RWPE1 (cell line): ENCODE results near the gene NME5.

Experiments
- CTCF ChIA-PET: fragments of 350-600 bp; sonication (Branson Sonifier 250); formaldehyde crosslinking; extraction: SDS; loops from one replicate; lab custom pipeline; 2021; lab: Yijun Ruan, JAX
- POLR2A ChIA-PET: fragments of 400-600 bp; formaldehyde crosslinking; extraction: SDS; loops from one replicate; lab custom pipeline; 2020; ENCODE audit warnings: antibody characterized with exemption; ENCODE audit not compliant: low non-redundant PET; lab: Yijun Ruan, JAX
- DNase-seq: peaks from one replicate; pipeline ENCODE4 v3.0.0; 2012; ENCODE audit warnings: low spot score
- H3K27ac ChIP-seq: fragments of 450-650 bp; 2 replicates; pipeline ENCODE4 v1.5.1; 2017
- CTCF ChIP-seq: fragments of 450-650 bp; conservative IDR thresholded peaks from 2 replicates; pipeline ENCODE4 v1.5.1; 2017; ENCODE audit warnings: low read depth, mild to moderate bottlenecking

NME5 gene

GRCh38 chr5:138105709-138106108 is 33.5 kb downstream of the NME5 start:
- ChIA-PET POLR2A (interaction anchor here (0.6 kb wide), 1 partner anchor 79 kb away, joined by 11 read pairs; no protein-coding TSS in a partner anchor), CTCF (no interaction called here)
- no peak for DNase-seq
- no peak for TF ChIP-seq CTCF
- no peak overlapping the region for H3K27ac ChIP-seq

GRCh38 chr5:138103319-138103637 is 36.0 kb downstream of the NME5 start:
- ChIA-PET CTCF (interaction anchor here (0.6 to 1.2 kb wide), 4 partner anchors 13 to 608 kb away, joined by 3 to 5 read pairs (median 4); no protein-coding TSS in a partner anchor), POLR2A (no interaction called here)
- no peak overlapping the region for H3K27ac ChIP-seq
- TF ChIP-seq CTCF, result no peak
- no peak for DNase-seq

GRCh38 chr5:138102454-138103318 is 36.5 kb downstream of the NME5 start:
- ChIA-PET CTCF (interaction anchor here (0.5 to 1.2 kb wide), 4 partner anchors 13 to 608 kb away, joined by 3 to 5 read pairs (median 4); no protein-coding TSS in a partner anchor), POLR2A (no interaction called here)
- no peak overlapping the region for H3K27ac ChIP-seq
- no peak for TF ChIP-seq CTCF
- DNase-seq, result no peak

GRCh38 chr5:138096997-138097828 is 42.0 kb downstream of the NME5 start:
- TF ChIP-seq CTCF, result no peak
- H3K27ac ChIP-seq, result no peak overlapping the region
- POLR2A ChIA-PET, result no interaction called here
- CTCF ChIA-PET, result interaction anchor here (0.6 kb wide), 1 partner anchor 43 kb away, joined by 3 read pairs; no protein-coding TSS in a partner anchor
- DNase-seq, result no peak

GRCh38 chr5:138096363-138096762 is 42.9 kb downstream of the NME5 start:
- TF ChIP-seq CTCF, result no peak
- H3K27ac ChIP-seq, result no peak overlapping the region
- ChIA-PET POLR2A (no interaction called here), CTCF (no interaction called here)
- no peak for DNase-seq
